Thymus (tissue), 11 donors: Measurements from ENCODE around the gene CSNK2A3. TPM values are rescaled to one million over a fixed set of nuclear protein-coding genes. Genes with fewer than 3 reads are reported as not detected.

Experiments used
- DNase-seq, 9 donors: peaks; one replicate each; pipeline ENCODE4 v3.0.0-alpha.2; 2013; ENCODE audit warnings: low spot score in 9 of 9, low read depth in 6 of 9, missing footprints in 1 of 9
- H3K27ac ChIP-seq, 2 donors: one replicate each; pipeline ENCODE4 v1.5.1; 2013; ENCODE audit warnings: control low read depth in 1 of 2, low read depth in 1 of 2, low read length in 1 of 2, mild to moderate bottlenecking in 1 of 2, moderate library complexity in 1 of 2
- H3K27me3 ChIP-seq, 2 donors: one replicate each; pipeline ENCODE4 v1.5.1; 2013; ENCODE audit warnings: low read length in 1 of 2; ENCODE audit not compliant: control insufficient read depth in 2 of 2, insufficient read depth in 1 of 2
- H3K36me3 ChIP-seq, 2 donors: one replicate each; pipeline ENCODE4 v1.5.1; 2013; ENCODE audit warnings: low read length in 1 of 2, mild to moderate bottlenecking in 1 of 2, moderate library complexity in 1 of 2; ENCODE audit not compliant: control insufficient read depth in 2 of 2, insufficient read depth in 2 of 2
- H3K4me1 ChIP-seq, 2 donors: one replicate each; pipeline ENCODE4 v1.5.1; 2013; ENCODE audit warnings: low read length in 2 of 2; ENCODE audit not compliant: control insufficient read depth in 2 of 2, insufficient read depth in 2 of 2
- H3K4me3 ChIP-seq, 2 donors: one replicate each; pipeline ENCODE4 v1.5.1; 2013; ENCODE audit warnings: low read length in 2 of 2, control low read depth in 1 of 2, mild to moderate bottlenecking in 1 of 2
- H3K9me3 ChIP-seq, 2 donors: one replicate each; pipeline ENCODE4 v1.5.1; 2013; ENCODE audit warnings: low read length in 1 of 2, mild to moderate bottlenecking in 1 of 2; ENCODE audit not compliant: control insufficient read depth in 2 of 2, insufficient read depth in 1 of 2
- WGBS: extraction: QIAGEN DNeasy Blood & Tissue Kit; methylation state at CpG from one replicate; pipeline ENCODE4 v1.1.7; 2013; 5-methylcytosine and 5-hydroxymethylcytosine counted together
- polyA plus RNA-seq: library from polyadenylated mRNA; stranded (reverse); fragments of 200-250 nt; gene quantifications from one replicate; pipeline ENCODE4 v1.2.3, GENCODE V29; 2013
- total RNA-seq: library from RNA; stranded (reverse); fragments of 120-200 nt; gene quantifications from one replicate; pipeline ENCODE4 v1.2.4, GENCODE V29; 2013
- donor health status: healthy.

Gene CSNK2A3
- total and polyA plus RNA-seq, 2 donors: 0.14 to 1.5 TPM

GRCh38 chr11:11313902-11314692 is 39.0 kb downstream of the CSNK2A3 start:
- no peak for DNase-seq
- 95% methylated on average over 6 of the region's 6 CpGs for WGBS

DNA sequence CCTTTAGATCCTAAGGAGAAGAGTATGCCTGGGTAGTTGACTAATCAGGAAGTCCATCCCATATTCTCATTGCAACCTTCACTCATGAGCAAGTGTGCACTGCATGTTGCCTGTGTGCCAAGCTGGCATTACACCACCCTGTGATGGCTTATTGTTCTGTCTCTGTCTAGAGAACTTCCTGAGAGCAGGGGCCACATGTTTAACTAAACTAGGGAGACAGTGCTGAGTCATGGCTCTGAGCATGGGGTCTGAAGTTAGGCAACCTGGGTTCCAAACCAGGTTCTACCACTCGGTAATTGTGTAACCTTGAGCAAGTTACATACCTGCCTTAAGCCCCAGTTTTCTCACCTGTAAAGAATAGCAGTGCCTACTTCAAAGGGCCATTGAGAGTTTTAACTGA is 39.6 kb downstream of the CSNK2A3 start:
- DNase-seq: peak in 1 of 9 donors; percentile 13
- Histone ChIP-seq H3K9me3 (no peaks in the 10 kb centered on the region), H3K4me1 (peaks cover 0 to 3% of the 10 kb centered on the region in 2 donors), H3K36me3 (no peaks in the 10 kb centered on the region), H3K27me3 (no peaks in the 10 kb centered on the region), H3K27ac (no peak overlapping the region), H3K4me3 (no peak overlapping the region)
- 80% methylated on average over 1 of the region's 1 CpG for WGBS

More at GRCh38 chr11:11313902-11314692, 39.0 kb downstream of the CSNK2A3 start:
- Histone ChIP-seq H3K4me1 (peaks cover 0 to 3% of the 10 kb centered on the region in 2 donors), H3K9me3 (no peaks in the 10 kb centered on the region), H3K4me3 (no peak overlapping the region), H3K36me3 (no peaks in the 10 kb centered on the region), H3K27ac (no peak overlapping the region), H3K27me3 (no peaks in the 10 kb centered on the region)

DNA sequence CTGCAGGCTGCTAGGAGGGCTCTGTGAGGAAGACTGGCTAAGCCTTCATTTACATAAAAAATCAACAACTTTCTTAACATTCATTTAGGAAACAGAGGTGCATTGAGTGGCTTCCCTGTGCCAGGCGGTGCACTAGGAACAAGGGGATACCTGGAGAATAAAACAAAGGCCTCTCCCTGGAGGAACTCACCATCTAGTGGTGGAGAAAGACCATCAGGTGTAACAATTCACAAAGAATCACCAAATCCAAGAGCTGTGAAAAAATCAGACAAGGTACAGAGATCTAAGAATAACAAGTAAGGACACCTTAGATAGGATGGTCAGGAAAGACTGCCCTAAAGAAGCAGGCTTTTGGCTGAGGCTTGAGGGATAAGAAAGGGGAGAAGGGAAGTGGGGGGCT is 40.3 kb downstream of the CSNK2A3 start:
- Histone ChIP-seq H3K4me1 (peaks cover 0 to 3% of the 10 kb centered on the region in 2 donors), H3K27me3 (no peaks in the 10 kb centered on the region), H3K4me3 (no peak overlapping the region), H3K36me3 (no peaks in the 10 kb centered on the region), H3K27ac (no peak overlapping the region), H3K9me3 (no peaks in the 10 kb centered on the region)
- no peak for DNase-seq
- 98% methylated on average over 1 of the region's 1 CpG for WGBS

DNA sequence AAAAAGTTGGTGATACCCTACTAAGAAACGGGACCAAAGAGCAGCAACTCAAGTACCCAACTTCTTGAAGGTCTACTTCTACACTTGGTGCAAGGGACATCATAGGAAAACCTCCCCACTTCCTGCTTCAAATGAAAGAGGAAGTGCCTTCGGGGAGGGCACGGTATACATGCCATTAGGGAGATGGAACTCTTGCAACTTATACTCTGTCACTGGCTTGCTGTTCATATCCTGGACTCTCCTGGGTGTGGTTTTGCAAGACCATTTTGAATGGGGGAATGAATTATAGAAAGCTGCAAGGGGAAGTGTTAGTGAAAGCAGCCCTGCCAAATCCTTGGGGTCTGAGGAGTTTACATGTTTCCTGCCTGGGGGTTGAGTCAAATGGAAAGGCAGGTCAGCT is 41.9 kb downstream of the CSNK2A3 start:
- 24% methylated on average over 3 of the region's 3 CpGs for WGBS
- H3K4me1 ChIP-seq: peaks cover 0 to 3% of the 10 kb centered on the region in 2 donors
- H3K27me3 ChIP-seq: no peaks in the 10 kb centered on the region
- H3K9me3 ChIP-seq: no peaks in the 10 kb centered on the region
- H3K36me3 ChIP-seq: no peaks in the 10 kb centered on the region
- peak in 2 of 9 donors; percentile 16 to 35 for DNase-seq
- no peak overlapping the region for H3K4me3 ChIP-seq
- no peak overlapping the region for H3K27ac ChIP-seq

GRCh38 chr11:11309906-11310305 is 43.1 kb downstream of the CSNK2A3 start:
- Histone ChIP-seq H3K27ac (no peak overlapping the region), H3K4me1 (no peaks in the 10 kb centered on the region), H3K4me3 (no peak overlapping the region), H3K27me3 (no peaks in the 10 kb centered on the region), H3K36me3 (no peaks in the 10 kb centered on the region), H3K9me3 (no peaks in the 10 kb centered on the region)
- DNase-seq: no peak
- 97% methylated on average over 2 of the region's 2 CpGs for WGBS

DNA sequence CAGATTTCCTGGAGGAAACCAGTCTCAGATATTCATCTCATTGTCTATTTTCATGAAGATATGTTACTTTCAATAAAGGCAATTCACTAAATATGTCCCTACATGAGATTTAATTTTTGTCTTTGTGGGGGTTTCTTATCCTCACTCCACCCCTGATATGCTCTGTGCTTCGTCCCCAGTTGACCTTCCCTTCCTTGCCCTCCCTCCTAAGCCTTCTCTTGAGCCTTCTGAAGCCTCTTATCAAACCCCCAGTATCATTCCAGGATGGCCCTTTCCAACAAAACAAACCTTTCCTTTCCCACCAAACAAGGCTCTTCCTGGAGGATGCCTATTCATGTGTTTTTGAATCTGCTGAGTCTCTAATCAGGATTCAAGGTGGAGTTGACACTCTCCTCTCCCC is 44.8 kb downstream of the CSNK2A3 start:
- DNase-seq: no peak
- Histone ChIP-seq H3K4me1 (no peaks in the 10 kb centered on the region), H3K4me3 (no peak overlapping the region), H3K27me3 (no peaks in the 10 kb centered on the region), H3K36me3 (no peaks in the 10 kb centered on the region), H3K9me3 (no peaks in the 10 kb centered on the region), H3K27ac (no peak overlapping the region)
- 85% methylated on average over 1 of the region's 1 CpG for WGBS

DNA sequence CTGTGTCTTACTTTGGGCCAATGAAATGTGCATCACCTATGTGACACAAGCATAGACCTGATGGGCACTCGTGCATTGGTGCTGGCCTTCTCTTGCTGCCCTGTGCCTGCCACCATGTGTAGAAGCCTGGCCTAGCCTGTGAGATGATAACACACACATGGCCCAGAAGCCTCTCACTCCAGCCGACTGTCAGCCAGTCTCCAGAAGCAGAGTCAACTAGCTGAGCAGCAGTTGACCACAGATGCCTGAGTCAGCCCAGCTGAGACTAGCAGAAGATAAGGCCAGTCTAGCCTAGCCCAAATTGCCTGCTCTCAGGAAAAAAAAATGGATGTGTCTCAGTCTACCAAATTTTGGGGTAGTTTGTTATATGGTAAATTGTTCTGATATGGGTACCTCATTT is 46.2 kb downstream of the CSNK2A3 start:
- Histone ChIP-seq H3K4me3 (no peak overlapping the region), H3K27me3 (no peaks in the 10 kb centered on the region), H3K9me3 (no peaks in the 10 kb centered on the region), H3K27ac (no peak overlapping the region), H3K36me3 (no peaks in the 10 kb centered on the region), H3K4me1 (no peaks in the 10 kb centered on the region)
- WGBS: 89% methylated on average over 2 of the region's 2 CpGs
- DNase-seq: no peak

GRCh38 chr11:11304550-11304949 is 48.5 kb downstream of the CSNK2A3 start:
- Histone ChIP-seq H3K9me3 (no peaks in the 10 kb centered on the region), H3K27ac (no peak overlapping the region), H3K4me3 (no peak overlapping the region), H3K36me3 (no peaks in the 10 kb centered on the region), H3K27me3 (no peaks in the 10 kb centered on the region), H3K4me1 (no peaks in the 10 kb centered on the region)
- 86% methylated on average over 7 of the region's 7 CpGs for WGBS
- DNase-seq: no peak

- Histone ChIP-seq H3K4me3 (no peak overlapping the region), H3K4me1 (no peaks in the 10 kb centered on the region), H3K36me3 (no peaks in the 10 kb centered on the region), H3K9me3 (no peaks in the 10 kb centered on the region), H3K27me3 (no peaks in the 10 kb centered on the region), H3K27ac (no peak overlapping the region)
- WGBS: 88% methylated on average over 10 of the region's 10 CpGs
- DNase-seq: no peak
Measured at GRCh38 chr11:11302565-11302964, 50.5 kb downstream of the CSNK2A3 start.
